Thyroid gland (tissue), 4 donors: ENCODE results near the gene XPO4. TPM values are rescaled to one million over a fixed set of nuclear protein-coding genes. Genes with fewer than 3 reads are reported as not detected.

ENCODE experiments used
- DNase-seq, 2 donors: peaks; one replicate each; pipeline ENCODE4 v3.0.0-alpha.2; 2019
- H3K27ac ChIP-seq, 3 donors: fragments of 200-600 bp; sonication (generic); 1 replicate in 2 of 3; 2 replicates in 1 of 3; pipeline ENCODE4 v1.5.1; 2016 to 2019; ENCODE audit warnings: mild to moderate bottlenecking in 1 of 3, moderate library complexity in 1 of 3
- H3K27me3 ChIP-seq: fragments of 200-600 bp; sonication (generic); one replicate; pipeline ENCODE4 v1.5.1; 2019
- H3K36me3 ChIP-seq, 2 donors: fragments of 200-600 bp; sonication (generic); one replicate each; pipeline ENCODE4 v1.5.1; 2016 to 2019
- H3K4me1 ChIP-seq, 2 donors: fragments of 200-600 bp; sonication (generic); one replicate each; pipeline ENCODE4 v1.5.1; 2017 to 2019
- H3K4me3 ChIP-seq, 3 donors: fragments of 200-600 bp; sonication (generic); replicated peaks in 1 of 3; 1 replicate in 2 of 3; 2 replicates in 1 of 3; pipeline ENCODE4 v1.5.1; 2016; ENCODE audit warnings: mild to moderate bottlenecking in 1 of 3
- H3K9me3 ChIP-seq: fragments of 200-600 bp; sonication (generic); one replicate; pipeline ENCODE4 v1.5.1; 2017
- POLR2A ChIP-seq, 2 donors: fragments of 450-650 bp; IDR thresholded peaks; one replicate each; pipeline ENCODE4 v1.6.1; 2017; ENCODE audit warnings: antibody characterized with exemption in 2 of 2, mild to moderate bottlenecking in 2 of 2, moderate library complexity in 1 of 2
- WGBS, 2 donors: methylation state at CpG; one replicate each; pipeline ENCODE4 v1.1.5; 2017; 5-methylcytosine and 5-hydroxymethylcytosine counted together
- intact Hi-C: fragments of 100-400 bp; cut with DNase I; formaldehyde crosslinking; loops from one replicate; pipeline ENCODE4 v1.15.1; 2023
- total RNA-seq, 4 donors: library from RNA; depleted of rRNA; stranded (reverse); fragments of >200 nt; gene quantifications; one replicate each; pipeline ENCODE4 v1.2.3, GENCODE V29; 2016
- TF ChIP-seq, protein P1 (sequence below), 6 experiments: fragments of 200-600 bp in 3 of 6; fragments of 450-650 bp in 3 of 6; sonication (generic) in 3 of 6; IDR thresholded peaks; one replicate each; pipeline ENCODE4 v1.5.1; 2016 to 2019; ENCODE audit warnings: antibody characterized with exemption in 6 of 6, mild to moderate bottlenecking in 2 of 6, inconsistent platforms in 1 of 6, moderate library complexity in 1 of 6

XPO4 gene
- total RNA-seq, 4 donors from 2014 or later, result 15.7 to 30.8 (median 29.1) TPM

DNA sequence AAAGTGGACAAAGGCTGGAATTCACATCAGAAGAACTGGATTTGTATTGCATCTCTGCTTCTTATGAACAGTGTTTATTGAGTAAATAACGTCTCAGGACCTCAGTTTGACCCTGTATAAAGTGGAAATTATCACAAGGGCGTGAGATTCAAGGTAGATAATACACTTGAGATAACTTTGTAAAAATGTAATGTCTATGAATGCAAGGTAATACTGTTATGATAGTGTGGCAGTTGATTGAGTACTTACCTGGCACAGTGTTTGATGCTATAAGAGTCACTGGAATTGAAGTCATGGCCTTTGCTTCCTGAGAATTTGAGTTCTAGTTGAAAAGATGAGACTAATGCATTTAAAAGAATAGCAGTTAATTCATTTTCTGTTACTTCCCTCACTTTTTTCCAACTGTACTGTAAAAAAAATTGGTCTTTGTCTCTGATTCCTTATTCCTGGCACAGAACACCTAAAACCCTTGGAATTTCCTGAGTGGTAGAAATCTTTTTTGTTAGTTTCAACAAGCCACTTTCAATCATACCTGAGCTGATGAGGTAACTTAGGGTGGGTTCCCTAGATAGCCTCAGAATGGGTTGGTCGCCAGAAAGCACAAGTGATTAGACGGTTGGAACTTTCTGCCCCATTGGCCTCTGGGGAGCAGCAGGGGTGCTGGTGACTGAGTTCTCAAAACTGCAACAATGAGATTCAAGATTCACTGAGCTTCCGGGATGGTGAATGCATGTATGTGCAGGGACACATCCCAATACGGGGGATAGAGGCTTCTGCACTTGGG is 6.4 kb upstream of the XPO4 start:
- intact Hi-C loops, result no loop called here

DNA sequence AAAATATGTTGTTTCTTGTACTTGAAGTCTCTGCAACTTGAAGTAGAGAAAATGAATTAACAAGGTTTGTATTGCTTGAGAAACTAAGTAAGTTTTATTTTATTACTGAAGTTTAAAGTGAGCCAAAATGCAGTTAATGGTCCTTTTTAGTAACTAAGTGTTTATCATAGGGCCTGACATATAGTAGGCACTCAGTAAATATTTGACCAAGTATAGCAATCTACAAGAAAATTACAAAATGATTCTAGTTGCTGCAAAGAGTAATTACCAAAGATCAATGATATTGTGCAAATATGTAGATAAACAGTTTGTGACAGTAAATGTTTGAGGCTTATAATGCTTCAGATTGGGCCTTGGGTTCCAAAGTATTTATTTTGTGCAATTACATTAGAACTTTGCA is 2.4 kb upstream of the XPO4 start:
- no peaks in the 10 kb centered on the region for H3K9me3 ChIP-seq
- no peaks in the 10 kb centered on the region for H3K36me3 ChIP-seq
- intact Hi-C loops, result no loop called here
- H3K27me3 ChIP-seq, result no peaks in the 10 kb centered on the region
- no peak for DNase-seq
- peaks cover 11% of the 10 kb centered on the region in 2 donors for H3K4me1 ChIP-seq
- H3K4me3 ChIP-seq, result no peak overlapping the region
- TF ChIP-seq POLR2A (IDR thresholded peaks at IDR 0.05), result no peak
- TF ChIP-seq, protein P1, sequence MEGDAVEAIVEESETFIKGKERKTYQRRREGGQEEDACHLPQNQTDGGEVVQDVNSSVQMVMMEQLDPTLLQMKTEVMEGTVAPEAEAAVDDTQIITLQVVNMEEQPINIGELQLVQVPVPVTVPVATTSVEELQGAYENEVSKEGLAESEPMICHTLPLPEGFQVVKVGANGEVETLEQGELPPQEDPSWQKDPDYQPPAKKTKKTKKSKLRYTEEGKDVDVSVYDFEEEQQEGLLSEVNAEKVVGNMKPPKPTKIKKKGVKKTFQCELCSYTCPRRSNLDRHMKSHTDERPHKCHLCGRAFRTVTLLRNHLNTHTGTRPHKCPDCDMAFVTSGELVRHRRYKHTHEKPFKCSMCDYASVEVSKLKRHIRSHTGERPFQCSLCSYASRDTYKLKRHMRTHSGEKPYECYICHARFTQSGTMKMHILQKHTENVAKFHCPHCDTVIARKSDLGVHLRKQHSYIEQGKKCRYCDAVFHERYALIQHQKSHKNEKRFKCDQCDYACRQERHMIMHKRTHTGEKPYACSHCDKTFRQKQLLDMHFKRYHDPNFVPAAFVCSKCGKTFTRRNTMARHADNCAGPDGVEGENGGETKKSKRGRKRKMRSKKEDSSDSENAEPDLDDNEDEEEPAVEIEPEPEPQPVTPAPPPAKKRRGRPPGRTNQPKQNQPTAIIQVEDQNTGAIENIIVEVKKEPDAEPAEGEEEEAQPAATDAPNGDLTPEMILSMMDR (IDR thresholded peaks at IDR 0.05), result no peak
- no peak overlapping the region for H3K27ac ChIP-seq

More for the DNA sequence above, 6.4 kb upstream of the XPO4 start:
- Histone ChIP-seq H3K27me3 (no peaks in the 10 kb centered on the region), H3K36me3 (no peaks in the 10 kb centered on the region), H3K9me3 (no peaks in the 10 kb centered on the region), H3K4me1 (no peaks in the 10 kb centered on the region), H3K27ac (no peak overlapping the region), H3K4me3 (no peak overlapping the region)
- TF ChIP-seq POLR2A (IDR thresholded peaks at IDR 0.05), result no peak
- TF ChIP-seq, protein P1 (IDR thresholded peaks at IDR 0.05), result no peak
- WGBS, 2 donors, result 63 to 64% methylated on average over 6 of the region's 6 CpGs
- no peak for DNase-seq

DNA sequence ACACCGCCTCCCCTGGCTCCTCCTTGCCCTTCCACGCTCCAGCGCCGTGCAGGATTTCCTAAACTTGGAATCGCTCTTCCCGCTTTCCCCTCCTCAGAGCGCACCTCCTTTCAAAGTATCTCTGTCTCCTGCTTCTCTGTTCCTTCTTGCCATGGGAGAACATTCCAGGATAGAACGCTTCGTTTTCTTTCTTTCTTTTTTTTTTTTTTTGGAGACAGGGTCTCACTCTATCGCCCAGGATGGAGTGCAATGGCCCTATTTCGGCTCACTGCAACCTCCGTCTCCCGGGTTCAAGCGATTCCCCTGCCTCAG is 574 bp upstream of the XPO4 start:
- H3K27me3 ChIP-seq, result no peaks in the 10 kb centered on the region
- TF ChIP-seq, protein P1 (IDR thresholded peaks at IDR 0.05), result no peak
- no peak for TF ChIP-seq POLR2A (IDR thresholded peaks at IDR 0.05)
- peak overlapping the region; percentile 85 to 94 (median 90) for H3K27ac ChIP-seq
- H3K4me3 ChIP-seq, result peak overlapping the region in 2 of 3 donors; percentile 78 to 89
- 21 to 25% methylated on average over 14 of the region's 14 CpGs for WGBS, 2 donors
- H3K36me3 ChIP-seq, result no peaks in the 10 kb centered on the region
- H3K4me1 ChIP-seq, result peaks cover 11% of the 10 kb centered on the region in 2 donors
- intact Hi-C loops, result no loop called here
- no peaks in the 10 kb centered on the region for H3K9me3 ChIP-seq
- DNase-seq, result no peak

DNA sequence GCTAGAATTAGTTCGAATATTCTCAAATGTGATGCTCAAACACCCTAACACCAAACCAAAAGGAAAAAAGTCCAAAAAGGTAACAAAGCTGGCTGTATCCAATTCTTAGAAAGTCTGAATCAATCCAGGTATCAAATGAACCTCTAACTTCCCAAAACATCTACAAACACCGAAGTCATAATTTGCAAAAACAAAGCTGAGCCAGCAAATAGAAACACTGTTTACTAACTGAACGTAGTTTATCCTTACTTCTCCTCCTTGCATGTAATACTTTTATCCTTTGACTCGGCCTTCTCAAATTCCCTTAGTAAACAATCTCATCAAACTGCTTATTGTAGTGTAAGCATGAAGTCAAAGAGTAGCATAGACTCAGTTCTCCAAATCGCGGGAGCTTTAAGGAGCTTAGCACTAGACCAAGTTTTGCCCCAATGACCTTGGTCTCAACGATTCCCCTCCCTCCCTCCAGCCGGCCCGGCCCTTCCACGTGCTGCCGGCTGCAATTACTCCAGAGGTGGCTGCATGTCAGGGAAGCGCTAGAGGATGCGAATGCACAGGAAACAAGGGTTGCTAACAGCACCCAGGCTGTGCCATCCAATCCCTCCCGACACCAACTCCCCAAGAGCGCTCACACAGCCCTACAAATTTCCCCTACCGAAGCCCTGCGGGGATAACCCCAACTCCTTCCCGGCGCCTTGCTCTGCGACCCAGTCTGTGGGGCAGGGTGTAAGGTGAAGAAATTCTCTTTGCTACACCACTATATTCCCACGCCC is 693 bp downstream of the XPO4 start:
- peaks cover 11% of the 10 kb centered on the region in 2 donors for H3K4me1 ChIP-seq
- H3K9me3 ChIP-seq, result no peaks in the 10 kb centered on the region
- 4 to 6% methylated on average over 15 to 21 of the region's 21 CpGs for WGBS, 2 donors
- peak overlapping the region; percentile 78 to 89 (median 88) for H3K4me3 ChIP-seq
- TF ChIP-seq, protein P1 (IDR thresholded peaks at IDR 0.05), result no peak
- no peak for TF ChIP-seq POLR2A (IDR thresholded peaks at IDR 0.05)
- no peaks in the 10 kb centered on the region for H3K36me3 ChIP-seq
- H3K27ac ChIP-seq, result peak overlapping the region; percentile 85 to 94 (median 90)
- intact Hi-C loops, result no loop called here
- H3K27me3 ChIP-seq, result no peaks in the 10 kb centered on the region
- peak; percentile 48 to 56 for DNase-seq

DNA sequence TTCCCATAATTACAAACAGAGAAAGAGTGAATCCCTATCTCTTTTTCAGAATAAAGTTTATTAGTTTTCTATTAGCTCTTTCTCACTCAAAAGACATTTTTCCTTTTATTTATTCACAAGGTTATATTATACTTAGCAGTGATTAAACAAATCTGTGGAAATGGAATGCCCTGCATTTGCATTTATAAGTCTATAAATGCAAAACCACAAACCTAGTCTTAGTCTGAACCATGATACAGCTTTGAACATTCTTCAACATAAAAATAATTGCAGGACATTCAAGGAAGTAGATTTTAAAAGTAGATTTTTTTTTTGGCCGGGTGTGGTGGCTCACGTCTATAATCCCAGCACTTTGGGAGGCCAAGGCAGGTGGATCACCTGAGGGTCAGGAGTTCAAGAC is 8.3 kb downstream of the XPO4 start:
- Histone ChIP-seq H3K9me3 (no peaks in the 10 kb centered on the region), H3K4me1 (no peaks in the 10 kb centered on the region), H3K36me3 (no peaks in the 10 kb centered on the region), H3K27me3 (no peaks in the 10 kb centered on the region), H3K4me3 (no peak overlapping the region), H3K27ac (no peak overlapping the region)
- no peak for DNase-seq
- TF ChIP-seq POLR2A (IDR thresholded peaks at IDR 0.05), result no peak
- TF ChIP-seq, protein P1 (IDR thresholded peaks at IDR 0.05), result no peak
- 96 to 98% methylated on average over 2 of the region's 2 CpGs for WGBS, 2 donors
- intact Hi-C loops, result no loop called here
